Peyer's patch (tissue), 4 donors: ENCODE measurements around the gene SLC35E1.

Experiments used
- CTCF ChIP-seq, 6 experiments: fragments of 450-650 bp in 4 of 6; fragments of 200-600 bp in 2 of 6; sonication (generic) in 1 of 6; IDR thresholded peaks; one replicate each; pipeline ENCODE4 v1.5.1; 2017 to 2019; ENCODE audit warnings: antibody characterized with exemption in 6 of 6, mild to moderate bottlenecking in 3 of 6, moderate library complexity in 1 of 6
- POLR2A ChIP-seq, 2 donors: fragments of 450-650 bp; IDR thresholded peaks; one replicate each; pipeline ENCODE4 v1.5.1; 2017; ENCODE audit warnings: antibody characterized with exemption in 2 of 2, mild to moderate bottlenecking in 2 of 2, moderate library complexity in 2 of 2

GRCh38 chr19:16621165-16621800 lies 49.1 kb upstream of the SLC35E1 start:
- TF ChIP-seq CTCF (IDR thresholded peaks at IDR 0.05), result no peak
- no peak for TF ChIP-seq POLR2A (IDR thresholded peaks at IDR 0.05)
